Left hindlimb (tissue), 1 donor: ENCODE measurements around the gene GRM3.
"Not testable (repeated sequence)": the region's sequence is repeated elsewhere in the genome, so short reads cannot be mapped to it uniquely, and the experiment has no call there.

Source experiments
- DNase-seq: peaks from one replicate; pipeline ENCODE4 v3.0.0-alpha.2; 2018

Gene GRM3

DNA sequence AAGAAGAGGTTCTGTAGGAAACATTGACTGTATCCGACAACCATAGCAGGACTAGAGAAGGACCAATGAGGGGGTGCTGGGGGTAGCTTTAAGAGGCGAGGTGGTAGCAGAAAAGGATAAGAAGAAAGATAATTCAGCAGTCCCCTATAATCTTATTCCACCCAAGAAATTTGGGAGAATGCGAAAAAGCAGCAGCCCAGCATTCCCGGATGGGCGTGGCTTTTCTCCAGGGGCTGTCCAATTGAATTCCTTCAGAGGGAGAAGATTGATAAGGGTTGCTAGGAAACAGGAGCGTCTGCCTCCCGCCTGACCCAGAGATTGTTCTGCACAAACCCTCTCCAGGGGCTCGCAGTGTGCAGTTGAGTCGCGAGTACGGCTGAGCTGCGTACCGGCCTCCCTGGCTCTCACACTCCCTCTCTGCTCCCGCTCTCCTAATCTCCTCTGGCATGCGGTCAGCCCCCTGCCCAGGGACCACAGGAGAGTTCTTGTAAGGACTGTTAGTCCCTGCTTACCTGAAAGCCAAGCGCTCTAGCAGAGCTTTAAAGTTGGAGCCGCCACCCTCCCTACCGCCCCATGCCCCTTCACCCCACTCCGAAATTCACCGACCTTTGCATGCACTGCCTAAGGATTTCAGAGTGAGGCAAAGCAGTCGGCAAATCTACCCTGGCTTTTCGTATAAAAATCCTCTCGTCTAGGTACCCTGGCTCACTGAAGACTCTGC lies at the start of gene GRM3:
TSS of gene GRM3 (plus strand) at position 349 of the 721 bp plus-strand sequence. CDS start 121,237 bp downstream, outside the sequence.
- peak; percentile 34 for DNase-seq

DNA sequence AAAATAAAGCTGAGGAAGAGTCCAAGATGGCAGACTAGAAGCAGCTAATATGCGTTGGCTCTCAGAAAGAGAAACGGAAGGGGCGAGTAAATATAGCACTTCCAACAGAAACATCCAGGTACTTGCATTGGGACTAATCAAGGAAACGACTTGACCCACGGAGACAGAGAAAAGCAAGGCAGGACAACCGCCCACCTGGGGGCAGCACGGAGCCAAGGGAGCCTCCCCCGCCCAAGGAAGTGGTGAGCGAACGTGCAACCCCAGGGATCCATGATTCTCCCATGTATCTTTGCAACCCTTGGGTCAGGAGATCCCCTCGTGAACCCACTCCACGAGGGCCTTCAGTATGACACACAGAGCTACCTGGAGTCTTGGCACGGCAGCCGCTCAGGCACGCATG lies 45.4 kb upstream of the GRM3 start:
- no peak for DNase-seq

DNA sequence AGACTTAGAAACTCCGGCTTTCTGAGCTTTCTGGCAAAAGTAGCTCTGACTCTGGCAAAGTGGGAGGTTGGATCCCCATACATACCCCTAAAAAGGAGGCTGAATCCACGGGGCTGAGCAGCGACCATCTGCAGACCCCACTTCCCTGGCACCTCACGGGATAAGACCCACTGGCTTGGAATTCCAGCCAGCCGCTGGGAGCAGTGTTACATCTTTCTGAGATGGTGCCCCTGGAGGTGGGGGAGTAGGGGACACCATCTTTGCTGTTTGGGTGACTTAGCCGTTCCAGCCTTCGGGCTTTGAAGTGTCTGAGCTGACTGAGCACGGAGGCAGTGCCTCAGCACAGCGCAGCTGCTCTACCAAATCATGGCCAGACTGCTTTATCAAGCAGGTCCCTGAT lies 45.0 kb upstream of the GRM3 start:
- no peak for DNase-seq

DNA sequence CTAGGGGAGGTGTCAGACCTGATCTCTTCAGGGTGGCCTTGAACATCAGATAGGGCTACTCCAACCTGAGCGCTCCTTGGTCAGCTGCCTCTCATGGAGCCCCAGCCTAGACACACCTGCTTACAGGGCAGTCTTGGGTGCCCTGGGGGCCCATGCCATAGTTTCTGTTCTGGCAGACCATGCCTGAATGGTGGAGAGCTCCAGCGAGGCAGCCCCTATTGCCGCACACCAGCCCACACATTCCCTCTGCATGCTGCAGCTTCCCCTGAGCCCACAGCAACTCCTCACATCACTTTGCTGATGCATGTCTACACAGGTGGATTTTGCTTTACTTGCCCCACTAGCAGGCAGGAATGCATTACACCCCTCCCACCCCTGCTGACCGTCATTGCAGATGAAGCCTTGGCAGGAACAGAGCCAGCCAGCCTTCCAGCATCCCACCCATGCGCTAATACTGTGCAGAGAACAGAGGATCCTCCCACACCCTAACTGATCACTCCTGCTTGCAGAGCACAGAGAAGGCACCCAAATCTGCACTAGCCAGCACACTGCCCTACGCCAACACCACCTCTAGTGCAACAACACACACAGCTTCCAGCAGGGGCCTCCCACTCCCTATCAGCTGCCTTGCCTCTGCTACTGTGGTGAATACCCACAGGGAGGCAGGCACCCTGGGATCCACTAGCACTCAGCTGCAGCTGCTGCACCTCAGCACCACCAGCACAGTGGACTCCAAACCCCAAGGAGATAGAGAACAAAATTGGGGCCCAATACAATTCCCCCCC lies 43.0 kb upstream of the GRM3 start:
- no peak for DNase-seq

DNA sequence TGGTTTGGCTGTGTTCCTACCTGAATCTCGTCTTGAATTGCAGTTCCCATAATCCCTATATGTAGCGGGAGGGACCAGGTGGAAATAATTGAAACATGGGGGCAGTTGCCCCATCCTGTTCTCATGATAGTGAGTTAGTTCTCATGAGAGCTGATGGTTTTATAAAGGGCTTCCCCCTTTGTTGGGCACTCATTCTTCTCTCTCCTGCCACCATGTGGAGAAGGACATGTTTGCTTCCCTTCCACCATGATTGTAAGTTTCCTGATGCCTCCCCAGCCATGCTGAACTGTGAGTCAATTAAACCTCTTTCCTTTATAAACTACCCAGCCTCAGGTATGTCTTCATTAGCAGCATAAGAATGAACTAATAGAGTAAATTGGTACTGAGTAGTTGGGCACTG lies 28.0 kb upstream of the GRM3 start:
- DNase-seq: not testable (repeated sequence)

DNA sequence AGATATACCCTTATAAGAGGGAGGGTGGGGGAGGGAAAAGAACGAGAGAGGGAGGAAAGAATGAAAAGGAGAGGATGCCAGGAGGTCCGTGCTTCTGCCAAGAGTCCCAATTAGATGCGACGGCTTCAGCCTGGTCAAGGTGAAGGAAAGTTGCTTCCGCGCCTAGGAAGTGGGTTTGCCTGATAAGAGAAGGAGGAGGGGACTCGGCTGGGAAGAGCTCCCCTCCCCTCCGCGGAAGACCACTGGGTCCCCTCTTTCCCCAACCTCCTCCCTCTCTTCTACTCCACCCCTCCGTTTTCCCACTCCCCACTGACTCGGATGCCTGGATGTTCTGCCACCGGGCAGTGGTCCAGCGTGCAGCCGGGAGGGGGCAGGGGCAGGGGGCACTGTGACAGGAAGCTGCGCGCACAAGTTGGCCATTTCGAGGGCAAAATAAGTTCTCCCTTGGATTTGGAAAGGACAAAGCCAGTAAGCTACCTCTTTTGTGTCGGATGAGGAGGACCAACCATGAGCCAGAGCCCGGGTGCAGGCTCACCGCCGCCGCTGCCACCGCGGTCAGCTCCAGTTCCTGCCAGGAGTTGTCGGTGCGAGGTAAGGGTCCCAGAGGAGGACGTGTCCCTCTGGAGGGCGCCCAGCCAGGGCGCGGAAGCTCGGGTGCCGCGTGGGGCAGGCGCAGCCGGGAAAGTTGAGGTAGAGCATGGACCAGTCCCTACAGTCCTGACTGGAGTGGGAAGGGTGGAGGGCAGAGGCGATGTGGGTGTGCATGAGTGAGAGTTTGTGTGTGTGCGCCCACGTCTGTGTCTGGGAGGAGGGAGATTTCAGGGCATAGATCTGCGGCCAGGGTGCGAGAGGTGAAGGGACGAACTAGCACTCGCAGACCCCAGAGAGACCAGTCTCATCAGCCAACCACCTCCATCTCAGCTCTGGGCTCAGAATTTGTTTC lies 844 bp downstream of the GRM3 start:
- no peak for DNase-seq

DNA sequence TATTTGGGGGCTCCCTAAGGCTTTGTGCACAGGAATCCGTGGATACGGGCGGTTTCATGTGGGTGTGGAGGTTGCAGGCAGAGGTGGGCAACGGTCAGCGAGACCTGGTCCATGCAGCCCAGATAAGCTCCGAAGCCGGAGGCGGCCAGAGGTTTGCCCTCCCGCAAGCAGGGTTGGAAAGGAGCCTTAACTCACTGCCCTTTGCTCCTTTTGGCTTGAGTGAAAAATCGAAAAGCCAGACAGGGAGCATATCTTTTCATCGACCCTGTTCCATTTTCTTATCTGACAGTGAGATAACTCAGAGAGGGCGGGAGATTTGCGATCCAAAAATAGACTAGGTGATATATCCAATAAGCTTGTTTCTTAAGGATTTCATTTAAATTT lies 1.5 kb downstream of the GRM3 start:
- DNase-seq: no peak

DNA sequence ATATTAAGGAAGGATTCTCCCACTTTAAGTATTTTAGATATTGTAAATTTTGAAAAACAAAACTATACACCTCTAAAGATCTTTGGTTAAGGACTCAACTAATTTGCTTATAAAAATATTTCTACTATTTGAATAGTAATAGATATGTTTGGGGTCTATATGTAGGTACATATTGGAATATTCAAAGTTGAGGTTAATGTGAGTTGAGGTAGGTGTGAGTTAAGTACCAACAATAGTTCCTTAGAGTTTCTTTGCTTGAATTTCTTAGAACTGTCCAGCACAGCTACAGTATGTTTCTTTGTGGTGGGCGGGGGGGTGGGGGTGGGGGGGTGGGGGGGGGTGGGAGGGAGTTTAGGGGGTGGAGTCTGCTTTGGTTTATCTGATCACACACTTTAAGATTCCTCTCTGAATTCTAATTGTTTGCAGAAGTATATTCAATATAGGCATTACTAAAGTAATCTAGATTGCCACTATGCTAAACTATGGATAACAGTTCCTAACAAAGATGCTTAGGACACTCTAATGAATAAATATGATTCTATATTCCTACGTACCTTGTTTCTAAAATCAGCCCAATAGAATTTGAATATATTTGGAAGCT lies 2.1 kb downstream of the GRM3 start:
- DNase-seq: no peak

DNA sequence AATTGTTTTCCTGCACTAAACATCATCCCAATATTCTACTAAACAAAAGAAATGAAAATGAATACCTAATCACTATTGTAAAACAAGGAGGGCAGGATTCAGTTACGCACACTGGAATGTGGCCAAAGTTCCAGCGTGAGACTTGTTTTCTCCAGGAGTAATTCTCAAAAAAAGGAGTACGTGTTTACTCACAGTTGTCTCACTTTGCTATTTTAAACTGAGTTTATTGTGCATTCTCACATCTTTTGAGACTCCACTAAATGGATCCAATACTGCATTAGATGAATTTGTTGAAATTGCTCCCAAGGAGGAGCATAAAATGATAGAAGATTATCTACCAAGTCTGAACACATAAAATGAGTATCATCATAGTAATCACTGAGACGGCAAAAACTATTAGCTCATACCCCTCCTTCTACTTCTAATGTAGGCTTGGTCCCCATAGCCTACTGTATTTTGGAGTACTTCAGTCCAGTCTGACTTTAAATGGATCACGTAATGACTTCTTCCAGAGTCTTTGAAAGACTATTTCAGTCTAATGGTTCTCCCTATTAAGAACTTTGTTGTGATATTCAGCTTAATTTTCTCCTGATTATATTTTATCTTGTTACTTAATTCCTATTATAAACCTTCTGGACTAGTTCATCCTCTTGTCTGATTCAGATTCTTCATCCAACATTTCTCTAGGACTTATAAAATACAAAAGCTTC lies 3.8 kb downstream of the GRM3 start:
- no peak for DNase-seq

DNA sequence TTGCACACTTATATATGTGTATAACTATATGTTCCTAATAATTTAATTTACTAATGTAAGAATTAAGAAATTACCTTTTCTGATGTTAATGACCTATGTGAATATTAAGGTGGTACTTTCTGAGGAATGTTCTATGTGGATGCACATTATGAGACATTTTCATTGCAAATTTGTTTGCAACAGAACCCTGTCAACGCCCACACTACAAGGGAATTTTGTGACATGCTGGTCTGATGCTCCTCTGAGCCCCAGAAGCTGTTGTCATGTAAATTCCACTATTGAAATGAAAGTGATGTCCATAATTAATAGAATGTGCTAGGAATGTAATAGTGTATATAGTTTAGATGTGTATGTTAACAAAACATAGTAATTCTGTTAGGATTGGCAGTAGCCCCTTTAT lies 4.5 kb downstream of the GRM3 start:
- DNase-seq: no peak

DNA sequence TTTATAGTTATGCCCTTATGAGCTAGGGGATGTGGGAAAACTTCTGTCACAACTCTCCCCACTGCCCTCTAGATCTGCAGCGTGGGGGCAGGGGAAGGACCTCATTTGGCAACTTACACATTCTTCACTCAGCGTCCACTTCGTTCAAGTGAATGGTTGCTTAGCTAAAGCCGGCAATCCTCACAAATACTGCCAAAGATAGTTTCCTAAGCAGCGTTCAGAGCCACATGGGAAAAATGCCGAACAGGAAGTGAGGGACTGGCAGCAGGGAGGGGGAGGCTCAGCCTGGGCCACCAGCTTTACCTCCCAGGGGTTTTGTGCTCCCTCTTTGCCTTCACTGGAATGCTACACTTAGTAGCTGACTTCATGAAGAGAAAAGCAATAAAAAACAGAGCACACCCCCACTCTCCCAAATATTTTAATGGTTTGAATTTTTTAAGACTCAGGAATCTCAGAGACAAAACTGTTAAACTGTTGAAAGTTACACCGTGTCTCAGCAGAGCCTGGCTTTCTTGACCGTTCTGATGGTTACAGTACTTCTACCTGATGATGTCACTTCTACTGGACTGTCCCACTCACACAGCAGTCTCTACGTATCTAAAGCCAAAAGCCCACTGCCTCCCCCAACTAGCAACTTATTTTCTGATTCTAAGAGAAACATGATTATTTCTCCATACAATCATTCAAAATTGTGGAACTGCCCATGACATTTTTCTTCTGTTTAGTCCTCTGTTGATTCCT lies 10.4 kb downstream of the GRM3 start:
- peak; percentile 38 for DNase-seq

DNA sequence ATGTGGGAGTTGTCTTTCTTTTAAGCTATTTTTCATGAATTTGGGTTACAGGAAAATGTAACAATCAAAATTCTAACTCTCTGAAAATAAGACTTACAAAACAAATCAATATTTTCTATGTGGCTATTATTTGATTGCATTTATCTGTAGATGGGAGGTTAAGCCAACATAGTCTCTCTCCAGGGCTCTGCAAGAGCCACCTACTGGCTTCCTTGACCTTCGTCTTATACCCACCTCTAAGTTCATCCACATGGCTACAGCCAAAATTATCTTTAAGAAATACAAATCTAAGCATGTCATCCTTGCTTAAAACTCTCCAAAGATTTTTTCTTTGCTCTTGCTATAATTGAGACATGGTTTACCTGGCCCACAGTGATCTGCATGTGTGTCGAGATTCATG lies 14.2 kb downstream of the GRM3 start:
- no peak for DNase-seq

DNA sequence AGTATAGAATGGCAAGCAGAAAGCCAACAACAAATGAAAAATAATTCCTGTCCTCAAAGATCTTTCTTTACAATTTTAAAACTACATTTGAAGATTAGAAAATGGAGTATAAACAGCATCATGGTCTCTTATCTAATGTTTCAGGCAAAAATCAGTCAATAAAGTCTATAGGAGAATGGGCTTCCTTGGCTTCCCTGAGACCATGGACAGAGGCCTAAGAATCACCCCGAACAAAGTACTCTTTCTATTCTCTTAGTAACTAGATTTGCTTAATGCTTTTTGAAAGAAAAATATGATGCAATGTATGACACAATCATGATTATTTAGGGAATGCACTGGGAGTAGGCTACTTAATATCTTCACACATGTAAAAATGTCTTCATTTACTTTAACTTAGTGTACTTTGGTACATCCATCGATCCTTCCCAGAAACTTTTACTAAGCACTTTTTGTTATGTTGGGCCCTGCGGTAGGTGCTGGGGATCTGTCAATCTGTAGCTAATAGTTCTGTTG lies 17.3 kb downstream of the GRM3 start:
- no peak for DNase-seq

DNA sequence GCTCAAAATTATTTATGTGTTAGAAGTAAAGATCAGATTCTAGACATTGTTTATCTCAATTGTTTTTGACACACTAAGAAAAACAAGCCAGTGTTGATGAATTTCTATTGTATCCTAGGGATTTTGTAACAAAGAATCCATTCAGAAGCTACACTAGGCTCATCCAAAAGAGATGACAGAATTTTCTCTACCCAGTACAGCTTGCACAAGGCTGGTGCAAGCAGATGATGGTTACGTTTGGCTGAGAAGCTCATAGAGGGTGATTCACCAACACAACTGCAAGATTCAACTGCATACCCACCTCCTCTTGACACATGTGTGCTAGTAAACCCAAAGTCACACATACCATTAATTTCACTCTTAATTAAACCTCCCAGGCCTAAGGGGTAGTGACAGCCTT lies 20.8 kb downstream of the GRM3 start:
- no peak for DNase-seq

DNA sequence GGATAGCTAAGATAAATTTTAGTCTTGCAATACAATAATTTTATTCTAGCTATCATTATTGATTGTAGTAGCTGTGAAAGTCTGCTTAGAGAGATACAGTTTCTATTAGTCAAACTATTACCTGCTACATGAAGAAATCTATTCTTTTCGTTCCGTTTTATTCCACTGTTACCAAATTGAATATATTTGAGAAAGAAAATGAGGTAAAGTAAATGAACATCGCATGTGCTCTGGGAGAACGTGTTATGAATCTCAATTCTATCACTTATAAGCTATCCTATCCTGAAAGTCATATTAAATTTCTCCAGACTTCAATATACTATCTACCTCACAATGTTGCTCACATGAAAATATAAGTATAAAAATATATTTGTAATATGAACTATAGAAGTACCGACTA lies 21.3 kb downstream of the GRM3 start:
- DNase-seq: no peak

DNA sequence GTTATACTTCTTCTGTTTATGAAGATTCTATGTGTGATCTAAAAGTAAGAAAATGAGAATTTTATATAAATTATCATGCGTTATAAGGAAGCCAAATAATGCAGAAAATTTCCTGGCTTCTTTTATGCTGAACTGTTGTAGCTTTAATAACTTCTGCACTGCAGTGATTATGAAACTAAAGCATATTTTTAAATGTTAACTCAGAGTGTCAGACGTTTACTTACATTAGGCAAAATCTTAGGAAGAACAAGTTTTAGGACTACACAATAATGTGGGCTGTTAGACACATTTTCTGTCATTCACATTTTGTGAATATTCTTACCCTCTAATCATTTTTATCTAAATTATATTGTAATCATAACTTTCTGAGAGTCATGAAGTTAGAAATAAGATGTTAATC lies 22.0 kb downstream of the GRM3 start:
- no peak for DNase-seq

DNA sequence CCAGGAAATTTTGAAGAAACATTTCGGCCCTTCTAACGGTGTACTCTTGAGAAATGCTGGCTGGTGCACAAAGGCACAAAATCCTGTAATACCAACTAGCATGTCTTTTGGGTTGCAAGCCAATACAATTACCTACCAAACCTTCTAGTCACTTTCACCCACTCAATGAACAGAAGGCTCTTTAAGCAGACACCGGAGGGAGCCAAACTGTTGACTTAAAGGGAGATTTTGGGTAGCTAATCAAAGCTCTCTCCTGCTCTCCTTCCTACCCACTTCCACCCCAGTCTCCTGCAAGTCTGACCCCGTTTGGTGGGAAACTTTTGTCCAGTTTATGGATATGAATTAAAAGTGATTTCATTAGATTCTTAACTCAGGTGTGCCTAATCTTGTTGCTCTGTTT lies 24.0 kb downstream of the GRM3 start:
- no peak for DNase-seq

DNA sequence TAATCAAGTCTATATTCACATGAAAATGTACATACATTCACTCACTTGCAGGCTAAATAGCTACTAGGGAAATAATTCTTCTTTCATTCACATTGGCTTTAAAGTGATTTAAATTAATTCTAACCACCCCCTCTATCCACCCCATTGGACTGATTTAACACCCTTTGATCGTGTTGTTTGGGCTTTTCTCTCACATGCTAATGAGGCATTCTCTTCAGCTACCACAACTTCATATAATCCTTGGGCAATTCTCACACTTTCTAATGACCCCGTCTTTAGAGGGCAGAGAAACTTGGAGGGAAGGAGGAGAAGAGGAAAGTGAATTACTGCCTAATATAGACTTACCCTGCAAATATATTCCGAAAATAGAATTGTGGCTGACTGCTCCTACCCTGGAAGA lies 24.6 kb downstream of the GRM3 start:
- no peak for DNase-seq

DNA sequence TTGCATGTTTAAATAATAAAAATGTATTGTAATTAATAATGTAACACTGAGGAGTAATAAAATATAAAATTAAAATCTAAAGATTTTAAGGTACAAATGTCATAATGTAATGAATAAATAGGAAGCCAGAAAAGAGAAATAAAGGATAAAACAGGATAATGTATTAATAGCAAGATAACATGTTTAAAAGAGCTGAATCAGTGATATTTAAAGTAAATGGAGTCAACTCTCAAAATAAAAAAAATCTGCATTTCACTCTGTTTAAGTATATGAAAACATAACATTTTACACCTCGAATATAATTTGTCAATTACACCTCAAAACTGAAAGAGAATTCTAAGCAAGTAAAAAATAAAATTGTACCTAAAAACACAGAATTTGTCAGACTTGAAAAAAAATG lies 44.1 kb downstream of the GRM3 start:
- DNase-seq: no peak

DNA sequence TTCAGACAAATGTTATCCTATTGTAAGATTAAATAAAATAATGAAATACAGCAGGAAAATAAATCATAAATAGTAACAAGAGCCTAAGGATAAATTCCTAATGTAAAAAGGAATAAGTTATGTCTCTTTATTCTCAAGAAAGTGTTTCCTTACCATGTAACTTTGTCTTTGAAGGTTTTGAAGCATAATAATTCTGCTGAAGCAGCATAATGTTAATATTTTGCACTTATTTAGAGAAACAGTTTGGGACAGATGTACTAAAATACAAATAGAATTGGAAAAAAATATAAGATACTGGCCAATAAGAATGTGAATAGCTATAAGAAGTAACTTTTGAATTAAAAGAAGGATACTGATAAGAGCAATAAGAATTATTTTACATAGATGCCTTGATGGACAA lies 45.7 kb downstream of the GRM3 start:
- no peak for DNase-seq

DNA sequence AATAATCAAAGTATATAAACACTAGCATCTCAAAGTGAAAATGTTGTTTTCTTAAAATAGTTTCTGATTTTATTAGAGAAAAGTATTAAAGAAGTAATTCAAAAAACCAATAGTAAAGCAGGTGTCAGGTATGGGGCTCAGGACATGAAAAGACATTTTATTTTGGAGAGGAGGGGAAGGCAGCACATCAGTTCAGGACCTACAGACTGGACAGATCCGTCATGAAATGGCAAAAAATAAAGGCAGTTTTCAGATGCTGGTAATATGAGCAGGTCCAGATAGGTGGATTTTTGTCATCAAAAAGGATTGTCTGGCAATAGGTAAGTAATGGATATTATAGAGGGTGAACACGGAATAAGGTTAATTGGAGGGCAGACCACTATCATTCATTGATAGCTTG lies 49.0 kb downstream of the GRM3 start:
- no peak for DNase-seq
